HG03442 (cell line): Measurements from ENCODE around the gene FABP1.

Experiments used
- ATAC-seq: cut with Tn5 transposase; IDR thresholded peaks from one replicate; pipeline ENCODE4 v1.9.1; 2021; ENCODE audit warnings: mild to moderate bottlenecking, moderate library complexity; ENCODE audit not compliant: unreplicated experiment

Gene FABP1

DNA sequence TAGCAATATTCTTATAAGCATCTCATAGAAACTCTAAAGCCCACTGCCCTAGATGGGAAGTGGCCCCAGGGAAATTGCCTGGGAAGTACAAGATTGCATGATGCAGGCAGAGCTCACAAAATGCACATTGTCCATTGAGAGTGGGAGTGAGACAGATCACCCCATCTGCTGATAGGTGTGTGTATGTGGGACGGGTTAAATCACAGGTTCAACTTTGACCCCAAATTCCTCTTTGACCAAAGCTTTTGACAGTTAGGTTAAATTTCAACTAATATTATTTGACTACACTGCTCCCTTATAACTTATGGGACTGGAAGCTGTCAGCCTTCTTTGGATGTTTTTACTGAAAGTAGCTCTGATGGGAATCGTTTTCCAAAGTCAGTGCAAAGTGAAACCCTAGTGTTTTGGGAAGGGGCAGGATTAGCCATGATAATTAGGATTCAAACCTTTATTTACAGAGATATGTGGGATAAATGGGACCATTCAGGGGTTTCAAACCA lies 11.4 kb upstream of the FABP1 start:
- no peak for ATAC-seq

- ATAC-seq, result no peak
These were observed 10.0 kb upstream of the FABP1 start for GRCh38 chr2:88137833-88138232.

GRCh38 chr2:88136817-88137216 lies 9.0 kb upstream of the FABP1 start:
- ATAC-seq, result no peak

- no peak for ATAC-seq
These were observed 6.0 kb upstream of the FABP1 start for GRCh38 chr2:88133875-88134274.

DNA sequence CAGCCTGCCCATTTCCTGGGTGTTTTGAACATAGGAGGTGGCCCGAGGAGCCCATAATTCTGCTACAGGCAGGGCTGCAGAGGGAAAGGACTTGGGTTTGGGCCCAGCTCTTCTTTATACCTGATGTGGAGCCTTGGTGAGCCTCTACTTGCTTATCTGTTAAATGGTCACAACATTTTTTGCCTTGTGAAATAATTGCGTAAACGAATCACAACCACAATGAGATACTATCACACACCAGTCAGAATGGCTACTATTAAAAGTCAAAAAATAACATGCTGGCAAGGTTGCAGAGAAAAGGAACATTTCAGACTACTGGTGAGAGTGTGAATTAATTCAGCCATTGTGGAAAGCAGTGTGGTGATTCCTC lies 4.1 kb upstream of the FABP1 start:
- no peak for ATAC-seq

DNA sequence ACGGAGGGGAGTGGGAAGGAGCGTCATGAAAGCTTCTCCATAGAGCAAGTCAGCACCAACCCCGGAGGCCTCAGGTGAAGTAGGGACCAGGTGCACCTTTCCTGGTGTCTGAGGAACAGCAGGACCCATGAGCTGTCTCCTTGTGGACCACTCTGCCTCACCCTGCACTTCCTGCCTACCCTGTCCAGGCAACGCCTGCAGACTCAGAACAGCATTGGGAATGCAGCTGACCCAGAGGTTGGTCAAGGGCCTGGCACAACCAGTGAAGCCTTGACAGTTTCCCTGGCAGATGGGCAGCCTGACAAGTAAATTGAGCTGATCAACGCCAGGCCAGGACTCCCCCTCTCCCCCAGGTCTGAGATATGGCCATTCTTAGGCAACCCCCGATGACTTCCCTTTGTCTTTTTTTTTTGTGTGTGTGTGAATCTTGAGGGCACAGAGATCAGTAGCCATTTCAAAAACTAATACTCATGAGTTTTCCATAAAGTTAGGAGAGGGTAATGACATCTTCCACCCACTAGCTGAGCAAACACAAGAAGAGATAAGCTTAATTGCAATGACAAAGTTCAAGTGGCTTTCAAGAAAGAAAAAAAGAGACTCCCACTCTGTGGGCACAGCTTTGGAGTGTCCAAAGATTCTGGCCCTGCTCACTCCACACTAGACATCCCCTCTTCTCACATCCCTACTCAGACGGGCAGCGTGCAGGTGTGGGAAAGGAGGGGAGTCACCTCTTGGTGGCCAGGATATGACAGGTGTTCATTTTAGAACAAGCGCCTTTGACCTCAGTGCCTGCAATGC lies 3.5 kb upstream of the FABP1 start:
- ATAC-seq, result no peak

GRCh38 chr2:88129313-88129959 lies 1.6 kb upstream of the FABP1 start:
- no peak for ATAC-seq

GRCh38 chr2:88128654-88129312 lies 921 bp upstream of the FABP1 start:
- ATAC-seq, result no peak

- ATAC-seq, result no peak
These were observed 299 bp downstream of the FABP1 start for GRCh38 chr2:88127638-88127887.

DNA sequence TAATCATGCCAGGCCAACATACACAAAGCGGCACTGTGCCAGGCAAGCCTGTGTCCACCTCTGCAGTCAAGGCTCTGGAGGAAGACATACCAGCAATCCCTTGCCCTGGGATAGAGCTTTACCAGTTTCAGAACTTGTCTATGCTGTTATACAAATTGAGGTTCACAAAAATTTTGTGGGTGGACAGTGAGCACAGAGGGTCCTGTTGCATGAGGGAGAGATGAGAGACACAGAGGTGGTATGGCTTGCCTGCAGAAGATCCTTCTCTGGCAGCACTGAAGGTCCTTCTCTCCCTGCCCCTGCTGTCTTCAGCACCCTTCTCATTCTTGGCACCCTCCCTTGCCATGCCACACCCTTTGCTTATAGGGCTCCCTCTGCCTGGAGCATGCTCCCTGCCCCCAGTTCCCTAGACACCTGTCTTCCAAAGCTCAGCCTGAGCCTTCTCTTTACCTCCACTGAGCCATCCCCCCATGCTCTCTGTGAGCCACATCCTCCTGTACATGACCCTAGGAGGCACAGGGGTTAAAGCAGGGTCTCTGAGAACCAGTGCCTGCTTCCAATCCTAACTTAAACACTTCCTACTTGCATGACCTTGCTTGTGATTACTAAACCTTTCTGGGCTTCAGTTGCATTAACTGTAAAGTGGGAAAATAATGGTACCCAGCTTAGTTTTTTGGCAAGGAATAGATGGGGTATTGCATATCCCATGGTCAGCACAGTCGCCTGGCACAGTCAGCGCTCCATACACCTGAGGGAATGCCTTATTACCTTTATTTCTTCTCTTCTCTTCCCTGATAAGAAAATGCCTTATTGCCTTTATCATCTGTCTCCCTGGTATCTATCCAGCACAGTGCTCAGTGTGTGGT lies 857 bp downstream of the FABP1 start:
- ATAC-seq, result no peak

DNA sequence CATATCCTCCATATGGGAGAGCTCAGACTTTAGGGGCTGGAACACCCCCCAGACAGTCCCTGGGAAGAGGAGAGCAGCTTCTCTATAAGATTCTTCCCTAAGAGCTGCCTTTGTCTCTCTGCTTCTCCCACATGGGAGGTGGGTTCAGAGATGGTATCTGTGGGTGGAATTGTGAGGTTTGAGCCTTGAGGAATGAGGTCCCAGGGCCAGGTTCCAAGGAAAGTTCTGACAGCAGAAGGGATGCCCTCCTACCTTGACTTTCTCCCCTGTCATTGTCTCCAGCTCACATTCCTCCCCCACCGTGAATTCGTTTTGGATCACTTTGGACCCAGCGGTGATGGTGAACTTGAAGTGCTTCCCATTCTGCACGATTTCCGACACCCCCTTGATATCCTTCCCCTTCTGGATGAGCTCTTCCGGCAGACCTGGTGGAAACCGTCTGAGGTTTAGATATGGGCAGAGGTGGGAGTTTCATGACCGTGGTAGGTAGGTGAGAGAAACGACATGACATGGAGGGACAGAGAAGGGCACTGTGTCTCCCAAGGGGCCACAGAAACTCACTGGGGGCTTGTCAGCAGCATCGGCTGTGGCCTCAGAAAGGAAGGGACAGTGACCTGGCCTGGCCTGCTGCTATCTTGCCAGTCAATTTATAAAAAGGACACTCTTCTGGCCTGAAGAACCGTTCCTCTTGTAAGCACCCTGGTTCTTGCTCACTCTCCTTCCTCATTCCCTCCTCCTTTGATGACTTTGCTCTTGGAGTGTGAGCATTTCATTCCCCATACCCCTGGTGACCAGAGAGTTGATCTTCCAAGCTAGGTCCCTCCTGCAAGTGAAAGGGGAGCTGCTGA lies 1.7 kb downstream of the FABP1 start:
- no peak for ATAC-seq

DNA sequence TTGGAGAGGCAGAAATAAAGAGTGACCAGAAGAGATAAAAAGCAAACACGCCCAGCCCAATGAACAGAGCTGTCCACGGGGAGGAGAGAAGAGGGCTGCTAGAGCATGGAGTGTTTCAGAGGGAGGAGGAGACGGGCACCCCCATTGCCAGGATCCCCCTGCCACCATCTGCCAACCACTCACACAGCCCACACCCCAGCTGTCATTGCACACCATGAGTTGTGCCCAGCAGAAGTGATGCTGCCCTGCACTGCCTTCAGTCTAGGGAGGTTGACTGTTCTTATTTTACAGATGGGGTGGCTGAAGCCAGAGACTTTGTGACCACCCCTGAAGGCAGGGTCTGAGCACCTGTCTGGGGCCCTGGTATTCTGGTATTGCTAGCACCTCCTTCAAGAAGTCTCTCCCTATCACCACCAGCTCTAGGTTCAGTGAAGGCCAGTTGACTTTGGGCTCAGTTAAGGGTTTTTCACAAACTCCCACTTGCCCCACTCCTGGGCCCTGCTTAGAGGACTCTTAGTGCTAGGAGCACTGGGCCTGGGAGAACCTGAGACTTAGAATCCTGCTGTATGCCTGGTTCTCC lies 2.4 kb downstream of the FABP1 start:
- ATAC-seq, result no peak

DNA sequence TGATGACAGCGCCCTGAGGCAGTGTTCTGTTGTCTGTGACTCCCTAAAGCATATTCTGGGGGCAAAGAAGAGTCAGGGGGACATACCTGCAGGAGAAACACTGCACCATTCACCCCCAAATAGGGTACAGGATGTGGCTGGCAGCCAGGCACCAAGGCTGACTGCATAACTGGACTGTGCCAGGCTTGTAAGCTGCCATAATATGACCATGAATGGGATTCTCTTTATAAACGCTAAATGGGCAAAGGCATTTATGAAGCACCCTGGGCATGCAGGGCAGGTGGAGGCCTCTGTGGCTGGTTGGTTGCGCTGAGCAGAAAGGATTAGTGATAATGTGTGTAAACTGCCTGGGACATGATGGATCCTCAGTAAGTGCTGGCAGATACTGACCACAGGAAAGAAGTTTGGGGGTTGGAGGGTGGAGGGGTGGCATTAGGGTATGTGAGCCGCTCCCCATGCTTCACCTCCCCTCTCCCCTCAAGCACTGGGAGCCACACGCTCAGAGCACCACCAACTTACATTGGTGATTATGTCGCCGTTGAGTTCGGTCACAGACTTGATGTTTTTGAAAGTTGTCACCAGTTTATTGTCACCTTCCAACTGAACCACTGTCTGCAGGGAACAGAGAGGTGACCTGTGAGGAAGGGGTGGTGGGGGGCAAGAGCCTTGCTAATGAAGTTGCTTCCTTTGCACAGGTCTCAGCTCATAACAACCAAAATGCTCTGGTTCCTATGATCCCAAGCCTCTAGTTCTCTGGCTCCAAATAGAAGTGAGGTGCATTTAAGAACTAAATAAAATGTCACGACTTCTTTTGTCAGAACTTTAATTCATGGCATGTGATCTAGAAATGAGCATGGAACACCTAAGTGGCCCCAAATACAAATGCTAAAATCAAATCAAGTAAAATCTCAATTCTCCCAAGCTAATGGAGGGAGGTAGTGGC lies 3.6 kb downstream of the FABP1 start:
- ATAC-seq, result no peak

DNA sequence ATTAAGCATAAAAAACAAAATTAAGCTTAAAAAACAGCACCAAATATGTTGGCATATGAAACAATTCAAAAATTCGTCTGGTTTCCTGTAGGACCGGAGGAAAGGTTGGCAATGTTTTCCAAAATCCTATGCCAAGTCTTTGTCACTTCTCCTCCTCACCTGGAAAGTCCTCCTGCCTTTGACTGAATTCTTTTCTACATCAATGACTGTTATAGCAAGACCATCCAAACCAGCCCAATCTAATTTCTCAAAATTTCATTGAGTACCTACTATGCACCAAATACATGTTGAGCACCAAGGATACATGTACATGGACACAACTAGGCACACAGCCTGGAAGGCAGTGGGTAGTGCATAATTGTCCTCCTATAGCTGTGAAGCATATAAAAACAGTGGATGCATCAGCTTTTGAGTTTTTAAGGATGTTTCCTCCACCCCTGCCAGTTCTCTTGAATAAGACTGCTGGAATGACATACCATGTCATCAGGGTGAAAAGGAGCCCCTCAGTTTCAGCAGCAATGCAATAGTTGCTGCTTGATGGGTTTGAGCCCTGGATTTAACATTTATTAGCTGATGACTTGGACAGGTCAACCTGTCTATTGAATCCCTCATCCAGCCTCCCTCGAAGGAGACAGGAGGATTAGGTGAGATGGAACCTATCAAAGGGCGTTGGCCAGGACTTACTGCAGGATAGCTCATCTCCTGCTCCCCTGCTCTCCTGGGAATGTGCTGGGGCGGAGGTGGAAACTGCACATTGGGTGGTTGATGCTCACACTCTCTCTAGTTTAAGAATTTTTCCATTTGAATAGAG lies 4.5 kb downstream of the FABP1 start:
- no peak for ATAC-seq

DNA sequence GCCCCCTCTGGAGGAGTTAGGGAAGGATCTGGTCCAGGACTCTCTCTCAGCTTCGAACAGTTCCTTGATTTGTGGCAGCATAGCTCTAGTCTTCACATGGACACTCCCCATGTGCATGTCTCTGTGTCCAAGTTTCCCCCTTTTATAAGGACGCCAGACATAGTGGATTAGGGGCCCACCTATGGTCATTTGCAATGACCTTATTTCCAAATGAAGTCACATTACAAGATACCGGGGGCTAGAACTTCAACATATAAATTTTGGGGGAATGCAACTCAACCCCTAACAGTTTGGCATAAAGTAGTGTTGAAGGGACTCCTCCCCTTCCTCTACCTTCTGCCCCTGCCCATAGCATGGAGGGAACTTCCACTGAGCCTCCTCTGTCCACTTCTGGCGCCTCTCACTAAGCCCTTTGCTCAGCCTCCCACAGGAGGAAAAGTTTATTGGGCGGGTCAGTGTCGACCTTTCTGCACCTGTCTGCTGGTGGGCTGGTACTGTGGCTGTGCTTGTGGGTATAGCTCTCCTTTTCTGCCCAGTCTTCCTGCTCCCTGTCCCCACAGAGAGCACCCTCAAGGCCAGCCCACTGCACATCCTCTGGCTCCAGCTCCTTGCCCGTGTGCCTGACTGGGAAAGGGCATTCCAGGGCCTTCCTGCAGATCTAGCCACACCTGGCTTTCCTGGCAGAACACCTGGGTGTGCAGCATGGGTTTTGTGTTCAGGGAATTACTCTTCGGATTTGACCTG lies 5.5 kb downstream of the FABP1 start:
- ATAC-seq, result no peak

GRCh38 chr2:88121678-88122077 lies 6.2 kb downstream of the FABP1 start:
- ATAC-seq, result no peak

DNA sequence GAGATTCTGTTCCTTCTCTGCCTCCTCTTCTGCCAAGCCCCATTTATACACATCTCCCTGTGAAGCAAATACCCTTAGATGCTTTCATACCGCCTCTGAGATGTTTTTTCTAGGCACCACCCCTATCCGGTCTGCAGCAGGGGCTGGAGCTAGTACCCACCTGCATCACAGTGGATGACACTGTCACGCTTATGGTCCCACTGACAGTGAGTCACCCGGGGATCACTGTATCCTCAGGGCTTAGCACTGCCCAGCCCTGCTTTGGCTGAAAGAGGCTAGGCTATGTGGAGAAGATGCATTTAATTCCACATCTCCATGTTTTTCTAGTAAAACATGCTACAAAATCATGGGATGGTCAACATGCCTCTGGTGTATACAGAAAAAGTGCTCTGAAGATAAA lies 9.9 kb downstream of the FABP1 start:
- ATAC-seq, result no peak
